Duodenal mucosa (tissue), 2 donors: ENCODE measurements around the gene ARHGEF10L.
"Not testable (repeated sequence)": the region's sequence is repeated elsewhere in the genome, so short reads cannot be mapped to it uniquely, and the experiment has no call there.

ENCODE experiments used
- H3K27ac ChIP-seq: one replicate; pipeline ENCODE4 v1.7.0; 2013; ENCODE audit warnings: low read depth, low read length
- H3K27me3 ChIP-seq, 2 donors: one replicate each; pipeline ENCODE4 v1.7.0; 2013; ENCODE audit warnings: low read length in 2 of 2, control low read depth in 1 of 2; ENCODE audit not compliant: insufficient read depth in 2 of 2, control insufficient read depth in 1 of 2
- H3K36me3 ChIP-seq, 2 donors: one replicate each; pipeline ENCODE4 v1.7.0; 2013; ENCODE audit warnings: low read length in 2 of 2, control low read depth in 1 of 2; ENCODE audit not compliant: insufficient read depth in 2 of 2, control insufficient read depth in 1 of 2
- H3K4me1 ChIP-seq, 2 donors: one replicate each; pipeline ENCODE4 v1.7.0; 2013; ENCODE audit warnings: low read length in 2 of 2, control low read depth in 1 of 2; ENCODE audit not compliant: insufficient read depth in 2 of 2, control insufficient read depth in 1 of 2
- H3K4me3 ChIP-seq, 2 donors: one replicate each; pipeline ENCODE4 v1.7.0; 2013; ENCODE audit warnings: low read length in 2 of 2, low read depth in 1 of 2
- H3K9ac ChIP-seq, 2 donors: one replicate each; pipeline ENCODE4 v1.7.0; 2013; ENCODE audit warnings: low read length in 2 of 2, low read depth in 1 of 2
- H3K9me3 ChIP-seq, 2 donors: one replicate each; pipeline ENCODE4 v1.7.0; 2013; ENCODE audit warnings: low read length in 2 of 2, control low read depth in 1 of 2; ENCODE audit not compliant: control insufficient read depth in 1 of 2

The ARHGEF10L gene, protein sequence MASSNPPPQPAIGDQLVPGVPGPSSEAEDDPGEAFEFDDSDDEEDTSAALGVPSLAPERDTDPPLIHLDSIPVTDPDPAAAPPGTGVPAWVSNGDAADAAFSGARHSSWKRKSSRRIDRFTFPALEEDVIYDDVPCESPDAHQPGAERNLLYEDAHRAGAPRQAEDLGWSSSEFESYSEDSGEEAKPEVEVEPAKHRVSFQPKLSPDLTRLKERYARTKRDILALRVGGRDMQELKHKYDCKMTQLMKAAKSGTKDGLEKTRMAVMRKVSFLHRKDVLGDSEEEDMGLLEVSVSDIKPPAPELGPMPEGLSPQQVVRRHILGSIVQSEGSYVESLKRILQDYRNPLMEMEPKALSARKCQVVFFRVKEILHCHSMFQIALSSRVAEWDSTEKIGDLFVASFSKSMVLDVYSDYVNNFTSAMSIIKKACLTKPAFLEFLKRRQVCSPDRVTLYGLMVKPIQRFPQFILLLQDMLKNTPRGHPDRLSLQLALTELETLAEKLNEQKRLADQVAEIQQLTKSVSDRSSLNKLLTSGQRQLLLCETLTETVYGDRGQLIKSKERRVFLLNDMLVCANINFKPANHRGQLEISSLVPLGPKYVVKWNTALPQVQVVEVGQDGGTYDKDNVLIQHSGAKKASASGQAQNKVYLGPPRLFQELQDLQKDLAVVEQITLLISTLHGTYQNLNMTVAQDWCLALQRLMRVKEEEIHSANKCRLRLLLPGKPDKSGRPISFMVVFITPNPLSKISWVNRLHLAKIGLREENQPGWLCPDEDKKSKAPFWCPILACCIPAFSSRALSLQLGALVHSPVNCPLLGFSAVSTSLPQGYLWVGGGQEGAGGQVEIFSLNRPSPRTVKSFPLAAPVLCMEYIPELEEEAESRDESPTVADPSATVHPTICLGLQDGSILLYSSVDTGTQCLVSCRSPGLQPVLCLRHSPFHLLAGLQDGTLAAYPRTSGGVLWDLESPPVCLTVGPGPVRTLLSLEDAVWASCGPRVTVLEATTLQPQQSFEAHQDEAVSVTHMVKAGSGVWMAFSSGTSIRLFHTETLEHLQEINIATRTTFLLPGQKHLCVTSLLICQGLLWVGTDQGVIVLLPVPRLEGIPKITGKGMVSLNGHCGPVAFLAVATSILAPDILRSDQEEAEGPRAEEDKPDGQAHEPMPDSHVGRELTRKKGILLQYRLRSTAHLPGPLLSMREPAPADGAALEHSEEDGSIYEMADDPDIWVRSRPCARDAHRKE (N-terminal part only)

GRCh38 chr1:17539477-17540254 lies at the start of gene ARHGEF10L:
Gene ARHGEF10L (plus strand): TSS chr1:17539698. CDS start chr1:17580596, 40,898 bp downstream.
- H3K4me1 ChIP-seq, result peaks cover 21 to 37% of the 10 kb centered on the region in 2 donors
- no peaks in the 10 kb centered on the region for H3K36me3 ChIP-seq
- no peaks in the 10 kb centered on the region for H3K9me3 ChIP-seq
- peak within 1 kb of the TSS; percentile 51 for H3K27ac ChIP-seq
- H3K27me3 ChIP-seq, result peaks cover 8 to 9% of the 10 kb centered on the region in 2 donors
- peak within 1 kb of the TSS; percentile 63 to 72 for H3K4me3 ChIP-seq
- H3K9ac ChIP-seq, result peak within 1 kb of the TSS; percentile 73 to 74

DNA sequence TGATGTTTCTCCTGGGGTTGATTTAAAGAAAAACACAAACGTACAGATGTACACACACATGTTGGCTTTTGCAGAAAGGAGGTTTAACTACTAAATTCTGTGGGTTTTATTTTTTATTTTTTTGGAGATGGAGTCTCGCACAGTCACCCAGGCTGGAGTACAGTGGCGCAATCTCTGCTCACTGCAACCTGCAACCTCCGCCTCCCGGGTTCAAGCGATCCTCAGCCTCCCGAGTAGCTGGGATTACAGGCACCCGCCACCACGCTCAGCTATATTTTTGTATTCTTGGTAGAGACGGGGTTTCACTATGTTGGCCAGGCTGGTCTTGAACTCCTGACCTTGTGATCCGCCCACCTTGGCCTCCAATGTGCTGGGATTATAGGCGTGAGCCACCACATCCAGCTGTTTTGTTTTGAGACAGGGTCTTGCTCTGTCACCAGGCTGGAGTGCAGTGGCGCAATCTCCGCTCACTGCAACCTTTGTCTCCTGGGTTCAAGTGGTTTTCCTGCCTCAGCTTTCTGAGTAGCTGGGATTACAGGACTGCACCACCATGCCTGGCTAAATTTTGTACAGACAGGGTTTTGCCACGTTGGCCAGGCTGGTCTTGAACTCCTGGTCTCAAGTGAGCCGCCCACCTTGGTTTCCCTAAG lies 49.6 kb upstream of the ARHGEF10L start:
- H3K9me3 ChIP-seq, H3K4me3 ChIP-seq, H3K27me3 ChIP-seq, H3K4me1 ChIP-seq, H3K27ac ChIP-seq, H3K36me3 ChIP-seq, H3K9ac ChIP-seq: not testable (repeated sequence)

DNA sequence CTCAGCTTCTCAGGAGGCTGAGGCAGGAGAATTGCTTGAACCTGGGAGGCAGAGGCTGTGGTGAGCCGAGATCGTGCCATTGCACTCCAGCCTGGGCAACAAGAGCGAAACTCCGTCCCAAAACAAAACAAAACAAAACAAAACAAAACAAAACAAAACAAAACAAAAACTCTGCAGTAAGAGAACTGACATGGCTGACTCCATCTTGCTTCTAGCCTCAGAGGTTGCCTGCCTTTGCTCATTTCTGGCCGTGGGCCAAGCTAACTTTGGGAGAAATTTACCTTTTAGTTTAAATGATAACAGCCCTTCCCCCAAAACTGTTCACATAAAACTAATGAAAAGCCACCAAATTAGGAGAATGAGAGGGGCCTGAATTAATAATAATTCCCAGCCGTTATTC lies 48.8 kb upstream of the ARHGEF10L start:
- not testable (repeated sequence) for H3K36me3 ChIP-seq, H3K9me3 ChIP-seq, H3K9ac ChIP-seq, H3K4me3 ChIP-seq, H3K27ac ChIP-seq, H3K4me1 ChIP-seq, H3K27me3 ChIP-seq

DNA sequence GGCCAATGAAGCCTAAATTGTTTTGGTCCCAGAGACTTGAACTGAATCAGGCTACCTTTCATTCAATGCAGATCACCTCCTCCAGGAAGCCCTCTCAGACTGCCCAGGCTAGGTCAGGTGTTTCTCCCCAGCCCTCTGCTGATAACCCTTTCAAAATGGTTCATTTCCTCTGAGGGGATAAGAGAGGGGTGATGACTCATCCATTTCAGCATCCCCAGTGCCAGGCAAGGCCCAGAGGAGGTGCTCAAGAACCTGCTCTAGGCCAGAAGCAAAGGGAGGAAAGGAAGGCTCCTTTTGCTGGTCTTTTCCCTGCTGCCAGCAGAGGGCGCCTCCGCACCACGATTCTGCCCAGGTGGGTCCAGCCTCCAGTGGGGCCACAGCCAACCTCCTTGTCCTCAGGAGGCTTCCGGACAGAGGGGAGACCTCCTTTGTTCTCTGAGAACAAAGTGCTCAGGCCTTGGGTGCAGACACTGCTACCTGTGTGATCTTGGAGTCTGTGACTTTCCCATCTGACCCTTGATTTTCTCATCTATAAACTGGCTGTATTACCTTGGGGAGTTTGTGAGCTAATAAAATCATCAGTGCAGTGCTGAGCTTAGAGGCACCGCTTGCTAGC lies 45.3 kb upstream of the ARHGEF10L start:
- Histone ChIP-seq H3K9ac (no peak overlapping the region), H3K36me3 (no peaks in the 10 kb centered on the region), H3K9me3 (no peaks in the 10 kb centered on the region), H3K27me3 (no peaks in the 10 kb centered on the region), H3K4me3 (no peak overlapping the region), H3K27ac (no peak overlapping the region), H3K4me1 (peaks cover 0 to 7% of the 10 kb centered on the region in 2 donors)

DNA sequence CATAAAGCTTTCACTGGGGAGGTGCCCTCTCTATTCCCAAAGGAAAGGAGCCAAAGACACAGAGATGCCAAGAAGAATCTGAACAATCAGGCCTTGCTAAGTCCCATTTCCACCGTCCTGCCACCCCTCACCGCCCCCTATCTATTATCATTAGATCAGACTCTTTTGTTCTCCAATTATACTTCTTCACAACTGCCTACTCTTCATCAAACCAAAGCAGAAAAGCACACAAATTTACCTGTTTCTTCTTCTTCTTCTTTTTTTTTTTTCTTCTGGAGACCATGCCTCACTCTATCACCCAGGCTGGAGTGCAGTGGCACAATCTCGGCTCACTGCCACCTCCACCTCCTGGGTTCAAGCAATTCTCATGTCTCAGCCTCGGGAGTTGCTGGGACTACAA lies 43.1 kb upstream of the ARHGEF10L start:
- H3K27ac ChIP-seq, result no peak overlapping the region
- H3K4me3 ChIP-seq, result no peak overlapping the region
- no peak overlapping the region for H3K9ac ChIP-seq
- no peaks in the 10 kb centered on the region for H3K9me3 ChIP-seq
- H3K36me3 ChIP-seq, result no peaks in the 10 kb centered on the region
- no peaks in the 10 kb centered on the region for H3K27me3 ChIP-seq
- H3K4me1 ChIP-seq, result peaks cover 0 to 7% of the 10 kb centered on the region in 2 donors

GRCh38 chr1:17498214-17498613 lies 41.3 kb upstream of the ARHGEF10L start:
- H3K27me3 ChIP-seq, result no peaks in the 10 kb centered on the region
- H3K9me3 ChIP-seq, result no peaks in the 10 kb centered on the region
- H3K4me1 ChIP-seq, result peaks cover 12 to 17% of the 10 kb centered on the region in 2 donors
- no peak overlapping the region for H3K27ac ChIP-seq
- H3K4me3 ChIP-seq, result no peak overlapping the region
- H3K36me3 ChIP-seq, result no peaks in the 10 kb centered on the region
- H3K9ac ChIP-seq, result no peak overlapping the region

DNA sequence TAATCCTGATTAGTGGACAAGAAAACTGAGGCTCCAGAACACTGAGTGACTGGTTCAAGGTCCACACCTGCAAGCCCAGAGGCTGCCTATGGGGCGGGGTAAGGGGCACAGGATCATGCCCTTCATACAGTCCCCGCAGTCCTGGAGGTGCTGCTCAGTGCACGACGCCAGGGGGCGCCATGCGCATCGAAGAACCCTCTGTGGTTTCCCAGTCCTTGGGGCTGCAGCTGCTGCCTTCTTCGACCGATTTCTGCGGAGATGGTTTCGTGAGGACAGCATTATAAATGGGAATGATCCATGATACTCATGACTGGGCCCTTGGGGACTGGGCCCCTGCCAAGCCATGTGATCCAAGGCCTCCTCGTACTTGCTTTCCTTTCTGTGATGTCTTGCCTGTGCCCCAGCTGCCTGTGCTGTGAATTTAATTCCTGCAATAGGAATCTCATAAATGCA lies 37.1 kb upstream of the ARHGEF10L start:
- Histone ChIP-seq H3K9me3 (no peaks in the 10 kb centered on the region), H3K27me3 (no peaks in the 10 kb centered on the region), H3K27ac (no peak overlapping the region), H3K36me3 (no peaks in the 10 kb centered on the region), H3K4me3 (no peak overlapping the region), H3K4me1 (peaks cover 12 to 17% of the 10 kb centered on the region in 2 donors), H3K9ac (no peak overlapping the region)

- Histone ChIP-seq H3K36me3 (no peaks in the 10 kb centered on the region), H3K4me1 (peaks cover 11 to 12% of the 10 kb centered on the region in 2 donors), H3K27ac (no peak overlapping the region), H3K27me3 (no peaks in the 10 kb centered on the region), H3K4me3 (no peak overlapping the region), H3K9me3 (no peaks in the 10 kb centered on the region), H3K9ac (no peak overlapping the region)
These were observed 36.4 kb upstream of the ARHGEF10L start for GRCh38 chr1:17503146-17503545.

DNA sequence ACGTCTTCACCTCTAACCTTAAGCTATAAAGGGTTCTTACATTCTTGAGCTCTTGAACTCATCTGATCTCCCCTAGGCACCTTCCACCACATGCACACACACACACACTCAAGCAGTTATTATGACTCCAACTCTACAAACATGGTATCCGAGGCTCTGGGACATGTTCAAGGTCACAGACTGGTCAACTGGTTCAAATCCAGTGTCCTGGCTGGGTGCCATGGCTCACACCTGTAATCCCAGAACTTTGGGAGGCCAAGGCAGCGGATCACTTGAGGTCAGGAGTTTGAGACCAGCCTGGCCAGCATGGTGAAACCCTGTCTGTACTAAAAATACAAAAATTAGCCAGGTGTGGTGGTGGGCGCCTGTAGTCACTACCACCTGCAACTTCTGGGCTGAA lies 32.3 kb upstream of the ARHGEF10L start:
- not testable (repeated sequence) for H3K9me3 ChIP-seq, H3K27ac ChIP-seq, H3K27me3 ChIP-seq, H3K9ac ChIP-seq, H3K4me3 ChIP-seq, H3K36me3 ChIP-seq
- peaks cover 10 to 13% of the 10 kb centered on the region in 2 donors for H3K4me1 ChIP-seq
